ENCODE data around the gene CDK11B.

- TF ChIP-seq POLR2A (IDR thresholded peaks at IDR 0.05) (no peak), CTCF (IDR thresholded peaks at IDR 0.05) (no peak)
These were observed 24.5 kb upstream of the CDK11B start for GRCh38 chr1:1683104-1683905.

All from heart left ventricle (tissue), 13 donors.